AG10803 (cell line): Measurements from ENCODE around the gene ZNF396.
A peak's percentile ranks its signal among the peaks of the same experiment; 100 is the strongest.

ENCODE experiments used
- DNase-seq: peaks from one replicate; pipeline ENCODE4 v3.0.0; 2010; ENCODE audit warnings: low read depth
- H3K4me3 ChIP-seq: 2 replicates; pipeline ENCODE4 v1.5.1; 2011; ENCODE audit warnings: mild to moderate bottlenecking, low read length, control low read depth
- CTCF ChIP-seq: conservative IDR thresholded peaks from 2 replicates; pipeline ENCODE4 v1.5.1; 2011; ENCODE audit warnings: mild to moderate bottlenecking, low read length, control low read depth, inconsistent platforms

The ZNF396 gene

DNA sequence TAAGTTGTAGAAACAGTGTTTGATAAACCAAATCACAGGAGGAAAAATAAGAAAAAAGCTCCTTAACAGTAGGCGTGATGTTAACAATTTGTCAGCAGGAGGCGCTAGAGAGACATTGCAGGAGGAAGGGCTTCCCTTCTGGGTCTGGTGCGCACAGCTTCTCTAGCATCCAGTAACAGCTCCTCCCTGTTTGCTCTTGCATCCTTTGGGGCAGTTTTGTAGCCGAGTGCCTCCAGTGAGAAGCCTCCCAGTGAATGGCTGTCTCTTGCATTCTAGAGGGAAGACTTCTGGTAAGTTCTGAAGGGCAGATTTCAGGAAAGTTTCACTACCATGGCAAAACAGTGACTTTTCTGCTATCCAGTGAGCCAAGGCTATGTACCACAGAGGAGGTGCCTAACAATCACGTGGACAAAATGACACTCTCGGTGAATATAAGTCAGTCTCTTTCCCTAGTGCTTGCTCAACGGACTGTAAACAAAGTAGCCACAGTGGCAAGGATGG, 9.5 kb upstream of the ZNF396 start:
- H3K4me3 ChIP-seq = no peak overlapping the region

DNA sequence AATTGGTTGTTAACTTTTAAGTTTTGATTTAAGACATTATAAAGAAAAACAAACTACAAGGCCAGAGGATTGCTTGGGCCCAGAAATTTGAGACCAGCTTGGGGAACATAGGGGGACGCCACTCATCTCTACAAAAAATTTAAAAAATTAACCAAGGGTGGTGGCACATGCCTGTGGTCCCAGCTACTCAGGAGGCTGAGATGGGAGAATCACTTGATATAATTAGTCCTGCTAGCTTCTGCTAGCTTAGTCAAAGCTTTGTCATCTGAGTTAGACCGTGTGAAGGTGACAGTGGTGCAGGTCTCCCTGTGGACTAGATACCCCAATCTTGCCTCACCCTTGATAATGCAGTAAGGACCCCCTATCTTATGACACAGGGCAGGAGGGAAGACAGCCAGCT, 6.0 kb upstream of the ZNF396 start:
- no peak for DNase-seq
- no peak for TF ChIP-seq CTCF
- H3K4me3 ChIP-seq = no peak overlapping the region

More for the DNA sequence above, 9.5 kb upstream of the ZNF396 start:
- peak; percentile 91 for TF ChIP-seq CTCF
- peak; percentile 82 for DNase-seq

DNA sequence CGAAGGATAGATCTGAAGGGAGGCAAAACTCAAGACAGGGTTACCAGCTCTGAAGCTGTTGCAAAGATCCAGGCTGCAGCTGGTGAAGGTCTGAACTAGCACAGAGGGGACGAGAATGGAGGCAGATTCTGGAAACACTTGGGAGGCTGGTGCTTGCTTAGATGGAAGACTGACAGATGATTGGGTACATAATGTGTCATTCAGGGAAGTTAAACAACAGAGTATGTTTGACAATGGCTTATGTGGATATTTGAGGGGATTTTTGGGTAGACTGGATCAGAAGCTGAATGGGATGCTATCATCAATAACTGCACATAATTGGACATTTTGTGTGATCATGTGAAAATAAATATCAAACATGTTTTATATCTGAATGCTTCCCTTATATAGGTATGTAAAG, 2.3 kb upstream of the ZNF396 start:
- TF ChIP-seq CTCF = no peak
- no peak overlapping the region for H3K4me3 ChIP-seq
- DNase-seq = no peak

DNA sequence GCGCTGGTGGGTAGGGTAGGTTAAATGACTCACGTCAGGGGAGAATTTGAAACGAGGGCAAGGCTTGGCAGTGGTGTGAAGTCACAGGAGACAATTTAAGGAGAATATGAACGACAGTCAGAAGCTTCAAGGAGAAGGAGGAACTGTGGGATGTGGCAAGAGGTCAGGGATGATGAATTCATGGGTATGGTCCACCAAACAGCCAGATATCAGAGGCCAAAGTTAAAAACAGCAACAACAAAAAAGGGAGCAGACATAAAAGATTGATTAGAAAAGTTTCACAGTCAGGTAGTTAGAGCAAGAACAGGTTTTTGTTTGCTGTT, 1.4 kb upstream of the ZNF396 start:
- no peak overlapping the region for H3K4me3 ChIP-seq
- no peak for TF ChIP-seq CTCF

GRCh38 chr18:35377875-35378573, 887 bp upstream of the ZNF396 start:
- no peak overlapping the region for H3K4me3 ChIP-seq
- peak; percentile 27 for TF ChIP-seq CTCF
- DNase-seq = peak; percentile 67

More for the DNA sequence above, 1.4 kb upstream of the ZNF396 start:
- DNase-seq = no peak

- TF ChIP-seq CTCF = no peak
- DNase-seq = no peak
Measured at GRCh38 chr18:35376393-35376741, 770 bp downstream of the ZNF396 start.

DNA sequence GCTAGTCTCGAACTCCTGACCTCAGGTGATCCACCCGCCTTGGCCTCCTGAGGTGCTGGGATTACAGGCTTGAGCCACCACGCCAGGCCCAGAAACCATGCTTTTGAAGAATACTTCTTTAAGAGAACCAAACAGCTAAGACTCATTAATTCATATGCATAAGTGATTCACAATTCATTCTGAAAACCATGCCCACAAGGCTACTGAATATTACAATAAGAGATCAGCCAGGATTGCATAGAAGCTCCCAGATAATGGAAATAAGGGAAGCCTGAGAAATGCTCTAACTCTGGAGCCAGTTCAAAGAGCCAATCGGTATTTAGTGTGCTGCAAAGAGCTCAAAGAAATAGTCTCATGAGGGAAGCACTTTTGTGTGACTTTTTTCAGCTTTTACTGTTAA, 2.4 kb downstream of the ZNF396 start:
- TF ChIP-seq CTCF = no peak
- DNase-seq = no peak
- H3K4me3 ChIP-seq = no peak overlapping the region

More at GRCh38 chr18:35376393-35376741, 770 bp downstream of the ZNF396 start:
- H3K4me3 ChIP-seq = peak overlapping the region; percentile 70
